ENCODE data around the gene GTF3C2. TPM values are rescaled to one million over a fixed set of nuclear protein-coding genes. Genes with fewer than 3 reads are reported as not detected.

GTF3C2 gene
- total and polyA plus RNA-seq, 10 of the 15 experiments (the other 5 are each of a cell fraction or from before 2014, with no cell fraction given): 45.9 to 105 (median 80.3) TPM

- no peak for TF ChIP-seq NFYA (IDR thresholded peaks at IDR 0.05; ENCODE audit: borderline replicate concordance, low read depth, low read length)
- TF ChIP-seq ZNF24 (IDR thresholded peaks at IDR 0.05): no peak
- peak; percentile 73; the same call in 1 of the 2 replicates for TF ChIP-seq ZNF687 (IDR thresholded peaks at IDR 0.05)
- TF ChIP-seq ATF7 (IDR thresholded peaks at IDR 0.05; ENCODE audit: low read depth): peak; percentile 66; the same call in 1 of the 2 replicates
- TF ChIP-seq JUND (IDR thresholded peaks at IDR 0.05; ENCODE audit: low read depth, low read length): 0 out of 2 replicates have a peak, but pooled peaks have one; percentile 3
- no peak for TF ChIP-seq FOS (IDR thresholded peaks at IDR 0.05; ENCODE audit: borderline replicate concordance, extremely low read depth, insufficient read length)
- TF ChIP-seq KAT2A (conservative IDR thresholded peaks at IDR 0.05; ENCODE audit: control insufficient read depth, low read depth, low read length): no peak
- TF ChIP-seq BCLAF1 (IDR thresholded peaks at IDR 0.05): no peak; the same call in 1 of the 2 replicates
- no peak for TF ChIP-seq RBBP5 (conservative IDR thresholded peaks at IDR 0.05)
- peak; percentile 51 for TF ChIP-seq HDAC6 (IDR thresholded peaks at IDR 0.05; ENCODE audit: unreplicated experiment)
- no peak for TF ChIP-seq ETV6 (conservative IDR thresholded peaks at IDR 0.05 in 1 of 2, IDR thresholded peaks at IDR 0.05 in 1 of 2; ENCODE audit: borderline replicate concordance in 1 of 2, low read depth in 1 of 2)
- peak; percentile 95 for TF ChIP-seq POLR2A (IDR thresholded peaks at IDR 0.05; ENCODE audit: low read depth, low read length)
- TF ChIP-seq SIX5 (IDR thresholded peaks at IDR 0.05; ENCODE audit: low read depth, low read length, severe bottlenecking): no peak
- no peak; the same call in 1 of the 2 replicates for TF ChIP-seq PAX5 (IDR thresholded peaks at IDR 0.05; ENCODE audit: borderline replicate concordance, low read depth, low read length)
- TF ChIP-seq NR2C1 (IDR thresholded peaks at IDR 0.05): no peak
- TF ChIP-seq KLF5 (IDR thresholded peaks at IDR 0.05; ENCODE audit: partially characterized antibody): peak; percentile 30
- no peak for TF ChIP-seq CBX3 (IDR thresholded peaks at IDR 0.05; ENCODE audit: borderline replicate concordance, low read depth)
- no peak for TF ChIP-seq IRF3 (IDR thresholded peaks at IDR 0.05)
- TF ChIP-seq PKNOX1 (IDR thresholded peaks at IDR 0.05): peak; percentile 96
- peak; percentile 77; the same call in 1 of the 2 replicates for TF ChIP-seq SIN3A (IDR thresholded peaks at IDR 0.05; ENCODE audit: low read depth, low read length)
Measured at GRCh38 chr2:27322766-27323595, 33.6 kb downstream of the GTF3C2 start, which contains the start of gene MPV17 (continued).

Data from GM12878 (cell line).